ENCODE results near the gene IRF2. TPM values are rescaled to one million over a fixed set of nuclear protein-coding genes. Genes with fewer than 3 reads are reported as not detected.

Gene IRF2
- total RNA-seq, 3 donors from 2014 or later, result 39.3 to 59.8 (median 53.5) TPM

- Histone ChIP-seq H3K36me3 (ENCODE audit: low read depth) (no peaks in the 10 kb centered on the region), H3K4me1 (ENCODE audit: low read depth) (peaks cover 4% of the 10 kb centered on the region), H3K4me3 (no peak overlapping the region), H3K9me3 (no peaks in the 10 kb centered on the region)
- DNase-seq (no peak), ATAC-seq (no peak)
- no peak for TF ChIP-seq CTCF (IDR thresholded peaks at IDR 0.05)
- intact Hi-C loops (cut with DNase I, micrococcal nuclease), result no loop called here
Measured at GRCh38 chr4:184363258-184363657, 111.1 kb downstream of the IRF2 start.

- no peak for TF ChIP-seq CTCF (IDR thresholded peaks at IDR 0.05)
- no peak for ATAC-seq
- intact Hi-C loops (cut with DNase I, micrococcal nuclease), result no loop called here
- no peaks in the 10 kb centered on the region for H3K36me3 ChIP-seq (ENCODE audit: low read depth)
- DNase-seq, result no peak
- no peak overlapping the region for H3K4me3 ChIP-seq
- peaks cover 4% of the 10 kb centered on the region for H3K4me1 ChIP-seq (ENCODE audit: low read depth)
- no peaks in the 10 kb centered on the region for H3K9me3 ChIP-seq
Measured at GRCh38 chr4:184362396-184362795, 112.0 kb downstream of the IRF2 start.

GRCh38 chr4:184361443-184361842, 112.9 kb downstream of the IRF2 start:
- DNase-seq (no peak), ATAC-seq (no peak)
- Histone ChIP-seq H3K4me3 (no peak overlapping the region), H3K4me1 (ENCODE audit: low read depth) (peaks cover 4% of the 10 kb centered on the region), H3K36me3 (ENCODE audit: low read depth) (no peaks in the 10 kb centered on the region), H3K9me3 (no peaks in the 10 kb centered on the region)
- intact Hi-C loops (cut with DNase I, micrococcal nuclease), result no loop called here
- TF ChIP-seq CTCF (IDR thresholded peaks at IDR 0.05), result no peak

GRCh38 chr4:184359888-184360287, 114.5 kb downstream of the IRF2 start:
- Histone ChIP-seq H3K36me3 (ENCODE audit: low read depth) (no peaks in the 10 kb centered on the region), H3K4me3 (no peak overlapping the region), H3K9me3 (no peaks in the 10 kb centered on the region), H3K4me1 (ENCODE audit: low read depth) (peaks cover 4% of the 10 kb centered on the region)
- DNase-seq (no peak), ATAC-seq (no peak)
- TF ChIP-seq CTCF (IDR thresholded peaks at IDR 0.05), result no peak
- intact Hi-C loops (cut with DNase I, micrococcal nuclease), result no loop called here

GRCh38 chr4:184358521-184359232, 115.7 kb downstream of the IRF2 start:
- no peak for ATAC-seq
- Histone ChIP-seq H3K4me1 (ENCODE audit: low read depth) (no peaks in the 10 kb centered on the region), H3K4me3 (no peak overlapping the region), H3K9me3 (no peaks in the 10 kb centered on the region), H3K36me3 (ENCODE audit: low read depth) (no peaks in the 10 kb centered on the region)
- intact Hi-C loops (cut with DNase I, micrococcal nuclease), result no loop called here
- no peak for DNase-seq
- no peak for TF ChIP-seq CTCF (IDR thresholded peaks at IDR 0.05)

GRCh38 chr4:184357772-184358171, 116.6 kb downstream of the IRF2 start:
- DNase-seq (no peak), ATAC-seq (peak; percentile 31)
- no peaks in the 10 kb centered on the region for H3K4me1 ChIP-seq (ENCODE audit: low read depth)
- no peak overlapping the region for H3K4me3 ChIP-seq
- H3K36me3 ChIP-seq (ENCODE audit: low read depth), result no peaks in the 10 kb centered on the region
- no peaks in the 10 kb centered on the region for H3K9me3 ChIP-seq
- no peak for TF ChIP-seq CTCF (IDR thresholded peaks at IDR 0.05)
- intact Hi-C loops (cut with DNase I, micrococcal nuclease), result no loop called here
